B cell (primary cell): ENCODE data around the gene VPS13D. TPM values are rescaled to one million over a fixed set of nuclear protein-coding genes. Genes with fewer than 3 reads are reported as not detected.

Source experiments
- ATAC-seq: fragments of 200-7000 bp; cut with Tn5 transposase; one replicate; pipeline ENCODE4 v1.10.0; 2021; ENCODE audit warnings: low read depth, mild to moderate bottlenecking, moderate number of reproducible peaks, moderate library complexity
- CTCF ChIA-PET: fragments of 350-600 bp; sonication (Branson Sonifier 250); formaldehyde crosslinking; loops from one replicate; lab custom pipeline; 2021; ENCODE audit warnings: antibody characterized with exemption, inconsistent platforms; lab: Charles Lee
- POLR2A ChIA-PET: fragments of 350-600 bp; sonication (Branson Sonifier 250); formaldehyde crosslinking; loops from one replicate; lab custom pipeline; 2021; ENCODE audit warnings: antibody characterized with exemption; lab: Charles Lee
- DNase-seq: peaks from one replicate; pipeline ENCODE4 v3.0.0; 2013
- H2AFZ ChIP-seq: 2 replicates; pipeline ENCODE4 v1.6.1; 2012; ENCODE audit warnings: mild to moderate bottlenecking, low read depth, low read length; ENCODE audit not compliant: insufficient read depth, poor library complexity, severe bottlenecking
- H3K27ac ChIP-seq, 2 donors: 1 replicate in 1 of 2; 2 replicates in 1 of 2; pipeline ENCODE4 v1.5.1; 2012 to 2013; ENCODE audit warnings: low read length in 2 of 2, mild to moderate bottlenecking in 2 of 2, moderate library complexity in 1 of 2
- H3K27me3 ChIP-seq, 4 experiments: fragments of 200-600 bp in 1 of 4; sonication (generic) in 1 of 4; replicated peaks in 1 of 4; 1 replicate in 2 of 4; 2 replicates in 2 of 4; pipeline versions ENCODE4 v1.6.1 to v1.7.0; 2013 to 2016; ENCODE audit warnings: low read length in 3 of 4, mild to moderate bottlenecking in 2 of 4, mixed read lengths in 1 of 4, moderate library complexity in 1 of 4; ENCODE audit not compliant: insufficient read depth in 4 of 4, control insufficient read depth in 3 of 4; ENCODE audit errors: control extremely low read depth in 1 of 4
- H3K36me3 ChIP-seq, 2 experiments: replicated peaks in 1 of 2; 1 replicate in 1 of 2; 2 replicates in 1 of 2; pipeline versions ENCODE4 v1.6.1 to v1.7.1; 2013; ENCODE audit warnings: low read length in 1 of 2; ENCODE audit not compliant: insufficient read depth in 2 of 2, control insufficient read depth in 1 of 2; ENCODE audit errors: control extremely low read depth in 1 of 2, extremely low read depth in 1 of 2
- H3K4me1 ChIP-seq, 2 donors: fragments of 200-600 bp in 1 of 2; sonication (generic) in 1 of 2; 1 replicate in 1 of 2; 2 replicates in 1 of 2; pipeline versions ENCODE4 v1.5.1 to v1.6.1; 2013 to 2017; ENCODE audit warnings: low read length in 2 of 2; ENCODE audit not compliant: control insufficient read depth in 2 of 2, insufficient read depth in 2 of 2
- H3K4me2 ChIP-seq: replicated peaks from 2 replicates; pipeline ENCODE3; 2012; ENCODE audit warnings: mild to moderate bottlenecking, low read depth, low read length; ENCODE audit not compliant: poor library complexity, severe bottlenecking
- H3K4me3 ChIP-seq, 5 experiments: fragments of 200-600 bp in 1 of 5; sonication (generic) in 1 of 5; 1 replicate in 3 of 5; 2 replicates in 2 of 5; pipeline versions ENCODE4 v1.5.1 to v1.7.0; 2011 to 2016; ENCODE audit warnings: low read length in 4 of 5, mild to moderate bottlenecking in 4 of 5, low read depth in 2 of 5, control low read depth in 1 of 5, moderate library complexity in 1 of 5; ENCODE audit not compliant: insufficient read depth in 1 of 5; ENCODE audit errors: control extremely low read depth in 1 of 5, extremely low read depth in 1 of 5
- H3K79me2 ChIP-seq: fragments of 200-600 bp; sonication (generic); one replicate; pipeline ENCODE4 v1.6.0; 2016; ENCODE audit warnings: low read length; ENCODE audit not compliant: control insufficient read depth, insufficient read depth
- H3K9ac ChIP-seq: fragments of 200-600 bp; sonication (generic); 2 replicates; pipeline ENCODE4 v1.6.1; 2017; ENCODE audit warnings: mild to moderate bottlenecking, low read length, moderate library complexity
- H3K9me3 ChIP-seq, 3 donors: one replicate each; pipeline versions ENCODE4 v1.6.1 to v1.7.1; 2013; ENCODE audit warnings: low read length in 2 of 3; ENCODE audit not compliant: control insufficient read depth in 2 of 3, insufficient read depth in 1 of 3; ENCODE audit errors: control extremely low read depth in 1 of 3
- H4K20me1 ChIP-seq: 2 replicates; pipeline ENCODE4 v1.6.0; 2012; ENCODE audit warnings: mild to moderate bottlenecking, low read length; ENCODE audit not compliant: insufficient read depth, control insufficient read depth, poor library complexity, severe bottlenecking
- H3K27ac Mint-ChIP-seq: one replicate; pipeline ENCODE4 v1.8.0; 2021; ENCODE audit warnings: mixed read lengths
- H3K27me3 Mint-ChIP-seq: one replicate; pipeline ENCODE4 v1.8.0; 2021; ENCODE audit warnings: mixed read lengths
- H3K4me1 Mint-ChIP-seq: one replicate; pipeline ENCODE4 v1.8.0; 2021; ENCODE audit warnings: mixed read lengths
- H3K4me3 Mint-ChIP-seq: one replicate; pipeline ENCODE4 v1.8.0; 2021; ENCODE audit warnings: mixed read lengths
- H3K9me3 Mint-ChIP-seq: one replicate; pipeline ENCODE4 v1.8.0; 2022; ENCODE audit warnings: mixed read lengths; ENCODE audit not compliant: insufficient read depth
- CTCF ChIP-seq: fragments of 200-600 bp; IDR thresholded peaks from one replicate; pipeline ENCODE4 v1.8.0; 2022; ENCODE audit warnings: antibody characterized with exemption, mild to moderate bottlenecking
- EZH2 ChIP-seq: IDR thresholded peaks from 2 replicates; pipeline ENCODE4 v1.6.1; 2012; ENCODE audit warnings: borderline replicate concordance, low read depth, mild to moderate bottlenecking, moderate library complexity, low read length; ENCODE audit not compliant: insufficient read depth, poor library complexity, severe bottlenecking
- WGBS: methylation state at CpG from one replicate; pipeline ENCODE4 v1.1.5; 2013; ENCODE audit warnings: missing lambda C conversion rate; ENCODE audit not compliant: insufficient coverage; 5-methylcytosine and 5-hydroxymethylcytosine counted together
- intact Hi-C: fragments of 100-400 bp; cut with micrococcal nuclease; formaldehyde crosslinking; loops from one replicate; pipeline ENCODE4 v1.10.0; 2022
- polyA plus RNA-seq: library from polyadenylated mRNA; depleted of rRNA; stranded (reverse); fragments of >200 nt; gene quantifications from 2 replicates; pipeline ENCODE4 v1.2.3, GENCODE V29; 2012
- total RNA-seq, 2 donors: library from RNA; stranded (reverse); fragments of 120-200 nt in 1 of 2; gene quantifications; 1 replicate in 1 of 2; 2 replicates in 1 of 2; pipeline versions ENCODE4 v1.2.3 to v1.2.4, GENCODE V29; 2013 to 2022

The VPS13D gene
- total and polyA plus RNA-seq, 2 donors (not counting 1 experiment from before 2014, with no cell fraction given), result 29.9 to 104 TPM

- H3K27me3 Mint-ChIP-seq, result no peaks in the 10 kb centered on the region
- H3K4me3 Mint-ChIP-seq, result no peak overlapping the region
- intact Hi-C loops, result no loop called here
- Histone ChIP-seq H3K36me3 (peaks cover 3 to 65% of the 10 kb centered on the region in 2 experiments), H3K27ac (no peak overlapping the region), H2AFZ (no peak overlapping the region), H3K9me3 (no peaks in the 10 kb centered on the region), H3K4me3 (no peak overlapping the region), H4K20me1 (peaks cover 15% of the 10 kb centered on the region), H3K9ac (no peak overlapping the region), H3K4me1 (no peaks in the 10 kb centered on the region), H3K79me2 (peaks cover 18% of the 10 kb centered on the region), H3K4me2 (no peak overlapping the region), H3K27me3 (no peaks in the 10 kb centered on the region)
- 98% methylated on average over 4 of the region's 5 CpGs for WGBS
- no peak for DNase-seq
- ChIA-PET POLR2A (no interaction called here), CTCF (no interaction called here)
- no peak for TF ChIP-seq CTCF
- H3K27ac Mint-ChIP-seq, result no peak overlapping the region
- no peak for ATAC-seq
- H3K9me3 Mint-ChIP-seq, result no peaks in the 10 kb centered on the region
- peaks cover 12% of the 10 kb centered on the region for H3K4me1 Mint-ChIP-seq
Measured at GRCh38 chr1:12285496-12286143, 55.8 kb downstream of the VPS13D start.

GRCh38 chr1:12287869-12288268, 58.0 kb downstream of the VPS13D start:
- ChIA-PET POLR2A (no interaction called here), CTCF (no interaction called here)
- Mint-ChIP-seq H3K4me1 (peaks cover 12% of the 10 kb centered on the region), H3K4me3 (no peak overlapping the region), H3K27ac (no peak overlapping the region), H3K27me3 (no peaks in the 10 kb centered on the region), H3K9me3 (no peaks in the 10 kb centered on the region)
- no peaks in the 10 kb centered on the region for H3K27me3 ChIP-seq
- peaks cover 18% of the 10 kb centered on the region for H3K79me2 ChIP-seq
- no peak overlapping the region for H3K27ac ChIP-seq
- intact Hi-C loops, result no loop called here
- no CpG with 5 or more reads among the region's 3 CpGs for WGBS
- H3K4me1 ChIP-seq, result no peaks in the 10 kb centered on the region
- no peak overlapping the region for H2AFZ ChIP-seq
- H3K4me2 ChIP-seq, result no peak overlapping the region
- peaks cover 15% of the 10 kb centered on the region for H4K20me1 ChIP-seq
- ATAC-seq, result no peak
- peaks cover 3 to 62% of the 10 kb centered on the region in 2 experiments for H3K36me3 ChIP-seq
- H3K9ac ChIP-seq, result no peak overlapping the region
- DNase-seq, result no peak
- H3K4me3 ChIP-seq, result no peak overlapping the region
- no peaks in the 10 kb centered on the region for H3K9me3 ChIP-seq
- no peak for TF ChIP-seq EZH2
- no peak for TF ChIP-seq CTCF
